GM23338 (cell line): ENCODE results near the gene FRAS1. TPM values are rescaled to one million over a fixed set of nuclear protein-coding genes. Genes with fewer than 3 reads are reported as not detected.

Source experiments
- ATAC-seq: fragments of 200-7000 bp; cut with Tn5 transposase; 3 replicates; pipeline ENCODE4 v1.9.1; 2020
- DNase-seq: peaks from one replicate; pipeline ENCODE4 v3.0.0-alpha.2; 2015; ENCODE audit warnings: low spot score
- H2AFZ ChIP-seq: fragments of 200-600 bp; sonication (generic); 2 replicates; pipeline ENCODE4 v1.8.0; 2016; ENCODE audit warnings: antibody characterized with exemption, mild to moderate bottlenecking, moderate library complexity
- H3F3A ChIP-seq: fragments of 200-600 bp; sonication (generic); replicated peaks from 2 replicates; pipeline ENCODE4 v1.8.0; 2017; ENCODE audit warnings: antibody characterized with exemption, mixed run types, low read depth
- H3K27ac ChIP-seq: fragments of 200-600 bp; sonication (generic); 2 replicates; pipeline ENCODE4 v1.6.1; 2016; ENCODE audit warnings: low read depth
- H3K27me3 ChIP-seq: fragments of 200-600 bp; sonication (generic); 2 replicates; pipeline ENCODE4 v1.8.0; 2016; ENCODE audit warnings: mild to moderate bottlenecking, mixed run types, moderate library complexity; ENCODE audit not compliant: insufficient read depth
- H3K36me3 ChIP-seq: fragments of 200-600 bp; sonication (generic); 2 replicates; pipeline ENCODE4 v1.8.0; 2016; ENCODE audit warnings: mild to moderate bottlenecking; ENCODE audit not compliant: insufficient read depth
- H3K4me1 ChIP-seq: fragments of 200-600 bp; sonication (generic); 2 replicates; pipeline ENCODE4 v1.8.0; 2016; ENCODE audit warnings: mild to moderate bottlenecking, moderate library complexity; ENCODE audit not compliant: insufficient read depth
- H3K4me2 ChIP-seq: fragments of 200-600 bp; sonication (generic); 2 replicates; pipeline ENCODE4 v1.7.1; 2017; ENCODE audit warnings: mixed run types
- H3K4me3 ChIP-seq: fragments of 200-600 bp; sonication (generic); 2 replicates; pipeline ENCODE4 v1.6.1; 2016; ENCODE audit warnings: mixed run types
- H3K79me2 ChIP-seq: fragments of 200-600 bp; sonication (generic); replicated peaks from 2 replicates; pipeline ENCODE4 v1.8.0; 2017; ENCODE audit warnings: mild to moderate bottlenecking; ENCODE audit not compliant: insufficient read depth
- H3K9me2 ChIP-seq: fragments of 200-600 bp; sonication (generic); 2 replicates; pipeline ENCODE4 v1.8.0; 2017; ENCODE audit not compliant: insufficient read depth
- H4K20me1 ChIP-seq: fragments of 200-600 bp; sonication (generic); replicated peaks from 2 replicates; pipeline ENCODE4 v1.8.0; 2017; ENCODE audit warnings: mild to moderate bottlenecking; ENCODE audit not compliant: insufficient read depth
- H3K27ac Mint-ChIP-seq: 2 replicates; pipeline ENCODE4 v1.8.0; 2020; ENCODE audit warnings: inconsistent platforms, mild to moderate bottlenecking, moderate library complexity, mixed read lengths
- H3K27me3 Mint-ChIP-seq: 3 replicates; pipeline ENCODE4 v1.8.0; 2022; ENCODE audit warnings: low read depth, mild to moderate bottlenecking, moderate library complexity, mixed read lengths, inconsistent platforms; ENCODE audit not compliant: insufficient read depth, poor library complexity
- H3K36me3 Mint-ChIP-seq: 3 replicates; pipeline ENCODE4 v1.8.0; 2021; ENCODE audit warnings: low read depth, mild to moderate bottlenecking, inconsistent platforms, moderate library complexity, mixed read lengths
- H3K4me1 Mint-ChIP-seq: 3 replicates; pipeline ENCODE4 v1.8.0; 2020; ENCODE audit warnings: mild to moderate bottlenecking, inconsistent platforms, mixed read lengths
- H3K4me3 Mint-ChIP-seq: 3 replicates; pipeline ENCODE4 v1.8.0; 2021; ENCODE audit warnings: moderate library complexity, mild to moderate bottlenecking, inconsistent platforms, mixed read lengths
- H3K9me3 Mint-ChIP-seq: 3 replicates; pipeline ENCODE4 v1.8.0; 2020; ENCODE audit warnings: moderate library complexity, mild to moderate bottlenecking, inconsistent platforms, mixed read lengths
- CREB1 ChIP-seq: fragments of 250-450 bp; sonication (Bioruptor Pico); IDR thresholded peaks from 2 replicates; pipeline ENCODE4 v1.5.0; 2020; ENCODE audit warnings: low read depth, mild to moderate bottlenecking, moderate library complexity
- CTCF ChIP-seq, 2 experiments: fragments of 200-600 bp in 1 of 2; sonication (generic) in 1 of 2; conservative IDR thresholded peaks; 2 replicates each; pipeline versions ENCODE4 v1.5.1 to v1.6.1; 2016 to 2017; ENCODE audit warnings: antibody characterized with exemption in 2 of 2, low read depth in 2 of 2, mild to moderate bottlenecking in 2 of 2, moderate library complexity in 1 of 2
- ETS1 ChIP-seq: IDR thresholded peaks from 2 replicates; pipeline ENCODE4 v1.6.1; 2016; ENCODE audit warnings: antibody characterized with exemption
- EZH2 ChIP-seq: fragments of 200-600 bp; sonication (generic); IDR thresholded peaks from one replicate; pipeline ENCODE4 v1.8.0; 2017; ENCODE audit warnings: antibody characterized with exemption, mild to moderate bottlenecking, low read depth; ENCODE audit not compliant: unreplicated experiment
- EZH2phosphoT487 ChIP-seq: fragments of 200-600 bp; sonication (generic); IDR thresholded peaks from one replicate; pipeline ENCODE4 v1.8.1; 2018; ENCODE audit warnings: antibody characterized with exemption; ENCODE audit not compliant: unreplicated experiment
- JUNB ChIP-seq: IDR thresholded peaks from one replicate; pipeline ENCODE4 v1.6.1; 2016; ENCODE audit warnings: antibody characterized with exemption; ENCODE audit not compliant: unreplicated experiment
- NANOG ChIP-seq: IDR thresholded peaks from 2 replicates; pipeline ENCODE4 v1.6.1; 2016; ENCODE audit warnings: antibody characterized with exemption, borderline replicate concordance
- POLR2AphosphoS5 ChIP-seq: IDR thresholded peaks from 2 replicates; pipeline ENCODE4 v1.6.1; 2016; ENCODE audit warnings: antibody characterized with exemption, low read depth
- REST ChIP-seq: IDR thresholded peaks from one replicate; pipeline ENCODE4 v1.6.1; 2018; ENCODE audit warnings: antibody characterized with exemption; ENCODE audit not compliant: unreplicated experiment
- STAT1 ChIP-seq: IDR thresholded peaks from one replicate; pipeline ENCODE4 v1.6.1; 2016; ENCODE audit warnings: antibody characterized with exemption; ENCODE audit not compliant: unreplicated experiment
- ZNF114 ChIP-seq: fragments of 250-450 bp; sonication (Bioruptor Pico); IDR thresholded peaks from 2 replicates; pipeline ENCODE4 v1.5.0; 2020; ENCODE audit warnings: mild to moderate bottlenecking, moderate library complexity
- ZNF331 ChIP-seq: fragments of 250-450 bp; sonication (Bioruptor Pico); IDR thresholded peaks from 2 replicates; pipeline ENCODE4 v1.5.0; 2020; ENCODE audit warnings: low read depth, mild to moderate bottlenecking, moderate library complexity
- ZNF462 ChIP-seq: fragments of 250-450 bp; sonication (Bioruptor Pico); IDR thresholded peaks from 2 replicates; pipeline ENCODE4 v1.5.0; 2020; ENCODE audit warnings: mild to moderate bottlenecking, moderate library complexity
- polyA plus RNA-seq: library from polyadenylated mRNA; unstranded; fragments of >200 nt; fragmentation: Nextera tagmentation; extraction: Ambion mirVana; gene quantifications from 2 replicates; pipeline ENCODE4 v1.2.1, GENCODE V29; 2016
- total RNA-seq: library from RNA; depleted of rRNA; stranded (reverse); fragments of >200 nt; shearing (Covaris generic); gene quantifications from 2 replicates; pipeline ENCODE4 v1.2.3, GENCODE V29; 2014

Gene FRAS1
- total and polyA plus RNA-seq, 2 experiments from 2014 or later = 12.4 to 108 TPM

- Histone ChIP-seq H3K4me2 (no peak overlapping the region), H3K79me2 (no peaks in the 10 kb centered on the region; the same call in 1 of the 2 replicates), H3K4me3 (no peak overlapping the region), H2AFZ (no peak overlapping the region), H3K9me2 (no peaks in the 10 kb centered on the region), H3K36me3 (peaks cover 18% of the 10 kb centered on the region), H3F3A (no peaks in the 10 kb centered on the region; the same call in 1 of the 2 replicates), H3K27me3 (no peaks in the 10 kb centered on the region), H3K4me1 (peaks cover 31% of the 10 kb centered on the region), H3K27ac (no peak overlapping the region), H4K20me1 (no peaks in the 10 kb centered on the region)
- Mint-ChIP-seq H3K27ac (no peak overlapping the region), H3K36me3 (peaks cover 49% of the 10 kb centered on the region), H3K27me3 (peaks cover 15% of the 10 kb centered on the region), H3K9me3 (peaks cover 5% of the 10 kb centered on the region; the same call in 2 of the 3 replicates), H3K4me3 (no peak overlapping the region), H3K4me1 (peaks cover 70% of the 10 kb centered on the region)
- TF ChIP-seq EZH2 (no peak), STAT1 (no peak), ZNF114 (no peak), ZNF462 (CRISPR knock-in tag) (no peak), ZNF331 (no peak), POLR2AphosphoS5 (no peak), JUNB (no peak), REST (no peak), EZH2phosphoT487 (no peak), CREB1 (CRISPR knock-in tag) (no peak), CTCF (conservative IDR thresholded peaks at IDR 0.05; ENCODE audit: low read depth in 2 of 2) (no peak), NANOG (no peak), ETS1 (no peak)
- ATAC-seq = no peak
- no peak for DNase-seq
Observed at GRCh38 chr4:78310740-78311115, 253.6 kb downstream of the FRAS1 start.
